ENCODE results near the gene SOX6. TPM values are rescaled to one million over a fixed set of nuclear protein-coding genes. Genes with fewer than 3 reads are reported as not detected.

Gene SOX6
- total RNA-seq, 4 donors from 2014 or later = 17.9 to 27.9 (median 23.3) TPM

DNA sequence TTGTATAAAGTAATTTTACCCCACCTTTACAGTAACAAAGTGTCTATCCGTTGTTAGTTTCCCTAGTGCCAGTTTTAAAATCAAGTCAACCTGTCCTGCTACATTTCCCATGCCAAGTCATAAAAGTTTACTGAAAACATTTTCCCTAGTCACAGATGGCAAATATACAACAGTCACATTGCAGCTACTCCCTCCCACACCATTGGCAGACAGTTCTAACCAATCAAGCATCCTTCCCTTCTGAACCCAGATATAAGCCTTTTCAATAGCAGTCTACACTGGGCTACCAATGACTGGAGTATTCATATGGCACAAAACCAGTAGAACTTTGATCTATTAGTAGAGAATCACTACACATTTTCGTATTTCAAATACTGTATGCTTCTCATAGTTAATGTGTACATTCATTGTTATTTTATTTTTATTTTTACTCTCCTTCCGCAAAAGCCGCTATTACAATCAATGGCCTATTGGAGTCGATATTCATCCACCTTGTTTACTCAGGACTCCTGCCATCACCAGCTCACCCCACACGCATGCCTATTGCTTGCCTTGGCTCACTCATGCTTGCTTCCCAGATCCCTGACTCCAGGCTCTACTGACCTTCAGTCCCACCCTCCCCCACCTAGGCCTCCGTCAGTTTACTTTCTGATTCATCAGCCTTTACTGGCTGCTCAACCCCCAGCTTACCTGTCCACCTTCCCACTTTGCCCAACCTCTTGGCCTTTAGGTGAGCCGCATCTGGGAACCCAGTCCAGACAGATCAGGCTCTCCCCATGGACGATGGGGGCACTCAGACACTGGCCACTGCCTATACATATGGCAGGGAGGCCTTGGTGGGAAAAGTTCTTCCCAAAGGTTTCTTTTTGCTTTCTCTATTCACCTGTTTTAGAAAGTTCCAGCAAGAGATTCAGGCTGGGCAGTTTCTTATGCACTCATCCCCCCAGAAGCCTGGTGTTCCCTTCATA is 408.4 kb downstream of the SOX6 start:
- DNase-seq = no peak
- no peaks in the 10 kb centered on the region for H3K4me1 ChIP-seq
- H3K36me3 ChIP-seq = no peaks in the 10 kb centered on the region
- H3K27me3 ChIP-seq = no peaks in the 10 kb centered on the region
- TF ChIP-seq POLR2A (IDR thresholded peaks at IDR 0.05) (no peak), CTCF (IDR thresholded peaks at IDR 0.05) (no peak)
- 97% methylated on average over 9 of the region's 9 CpGs for WGBS, 2 donors
- no peaks in the 10 kb centered on the region for H3K9me3 ChIP-seq
- intact Hi-C loops (cut with DNase I) = no loop called here
- H3K27ac ChIP-seq = no peak overlapping the region
- H3K4me3 ChIP-seq (replicated peaks in 1 of 3) = no peak overlapping the region

- DNase-seq = no peak
- Histone ChIP-seq H3K27me3 (no peaks in the 10 kb centered on the region), H3K9me3 (no peaks in the 10 kb centered on the region), H3K27ac (no peak overlapping the region), H3K36me3 (no peaks in the 10 kb centered on the region), H3K4me3 (replicated peaks in 1 of 3) (no peak overlapping the region), H3K4me1 (peaks cover 0 to 3% of the 10 kb centered on the region in 2 donors)
- intact Hi-C loops (cut with DNase I) = no loop called here
- no peak for TF ChIP-seq POLR2A (IDR thresholded peaks at IDR 0.05)
- no peak for TF ChIP-seq CTCF (IDR thresholded peaks at IDR 0.05)
- 96 to 100% methylated on average over 1 of the region's 1 CpG for WGBS, 2 donors
Measured at GRCh38 chr11:15945726-15946125, 410.6 kb downstream of the SOX6 start.

GRCh38 chr11:15944460-15944859 is 411.9 kb downstream of the SOX6 start:
- no peaks in the 10 kb centered on the region for H3K9me3 ChIP-seq
- intact Hi-C loops (cut with DNase I) = loop anchor here (5.0 kb wide), 1 partner anchor 668 kb away; no protein-coding TSS in a partner anchor
- H3K36me3 ChIP-seq = no peaks in the 10 kb centered on the region
- no peaks in the 10 kb centered on the region for H3K27me3 ChIP-seq
- H3K27ac ChIP-seq = no peak overlapping the region
- peaks cover 0 to 4% of the 10 kb centered on the region in 2 donors for H3K4me1 ChIP-seq
- TF ChIP-seq CTCF (IDR thresholded peaks at IDR 0.05) = no peak
- TF ChIP-seq POLR2A (IDR thresholded peaks at IDR 0.05) = no peak
- H3K4me3 ChIP-seq (replicated peaks in 1 of 3) = no peak overlapping the region
- DNase-seq = no peak

GRCh38 chr11:15943418-15944197 is 412.7 kb downstream of the SOX6 start:
- Histone ChIP-seq H3K4me3 (replicated peaks in 1 of 3) (no peak overlapping the region), H3K27me3 (no peaks in the 10 kb centered on the region), H3K36me3 (no peaks in the 10 kb centered on the region), H3K27ac (no peak overlapping the region), H3K4me1 (peaks cover 0 to 4% of the 10 kb centered on the region in 2 donors), H3K9me3 (no peaks in the 10 kb centered on the region)
- intact Hi-C loops (cut with DNase I) = loop anchor here (5.0 kb wide), 1 partner anchor 669 kb away; no protein-coding TSS in a partner anchor
- TF ChIP-seq CTCF (IDR thresholded peaks at IDR 0.05) = no peak
- TF ChIP-seq POLR2A (IDR thresholded peaks at IDR 0.05) = no peak
- 78 to 83% methylated on average over 7 of the region's 7 CpGs for WGBS, 2 donors
- DNase-seq = no peak
